Caco-2 (cell line): ENCODE results near the gene CBX2. TPM values are rescaled to one million over a fixed set of nuclear protein-coding genes. Genes with fewer than 3 reads are reported as not detected.

Experiments
- BruUV-seq: library from RNA; stranded (reverse); fragments of 400-500 nt; replicated peaks from 2 replicates; lab custom pipeline; 2021; lab: Mats Ljungman, UMichigan
- CTCF ChIA-PET: fragments of 300-600 bp; sonication (Branson Sonifier 250); formaldehyde crosslinking; loops from one replicate; lab custom pipeline; 2022; ENCODE audit warnings: antibody characterized with exemption; lab: Charles Lee
- POLR2A ChIA-PET: fragments of 300-600 bp; sonication (Branson Sonifier 250); formaldehyde crosslinking; loops from one replicate; lab custom pipeline; 2022; ENCODE audit warnings: antibody characterized with exemption; lab: Charles Lee
- DNase-seq, 2 experiments: peaks; one replicate each; pipeline versions ENCODE4 v3.0.0 to v3.0.0-alpha.2; 2020 to 2022
- H3K27me3 ChIP-seq: replicated peaks from 2 replicates; pipeline ENCODE4 v1.6.0; 2011; ENCODE audit warnings: low read length; ENCODE audit not compliant: control insufficient read depth, insufficient read depth
- H3K36me3 ChIP-seq: 2 replicates; pipeline ENCODE4 v1.5.1; 2011; ENCODE audit warnings: low read length; ENCODE audit not compliant: control insufficient read depth, insufficient read depth
- H3K4me1 ChIP-seq: fragments of 250-450 bp; sonication (Bioruptor Pico); 2 replicates; pipeline ENCODE4 v1.5.1; 2020; ENCODE audit warnings: mild to moderate bottlenecking
- H3K4me3 ChIP-seq: 2 replicates; pipeline ENCODE4 v1.5.1; 2011; ENCODE audit warnings: low read depth, mild to moderate bottlenecking, control low read depth, low read length
- H3K9me3 ChIP-seq: fragments of 250-450 bp; sonication (Bioruptor Pico); 2 replicates; pipeline ENCODE4 v1.5.1; 2020; ENCODE audit warnings: mild to moderate bottlenecking, moderate library complexity
- H3K27ac Mint-ChIP-seq: one replicate; pipeline ENCODE4 v1.8.0; 2022; ENCODE audit warnings: mixed read lengths; ENCODE audit not compliant: unreplicated experiment
- H3K27me3 Mint-ChIP-seq: one replicate; pipeline ENCODE4 v1.8.0; 2022; ENCODE audit warnings: mixed read lengths; ENCODE audit not compliant: insufficient read depth, unreplicated experiment
- H3K36me3 Mint-ChIP-seq: one replicate; pipeline ENCODE4 v1.8.0; 2022; ENCODE audit warnings: mild to moderate bottlenecking, mixed read lengths; ENCODE audit not compliant: insufficient read depth, unreplicated experiment
- H3K4me1 Mint-ChIP-seq: one replicate; pipeline ENCODE4 v1.8.0; 2022; ENCODE audit warnings: low read depth, mixed read lengths; ENCODE audit not compliant: unreplicated experiment
- H3K4me3 Mint-ChIP-seq: one replicate; pipeline ENCODE4 v1.8.0; 2022; ENCODE audit warnings: mild to moderate bottlenecking, moderate library complexity, mixed read lengths; ENCODE audit not compliant: unreplicated experiment
- H3K9me3 Mint-ChIP-seq: one replicate; pipeline ENCODE4 v1.8.0; 2022; ENCODE audit warnings: mixed read lengths; ENCODE audit not compliant: unreplicated experiment
- intact Hi-C: fragments of 100-400 bp; cut with micrococcal nuclease; formaldehyde crosslinking; loops from one replicate; pipeline ENCODE4 v1.10.0; 2022; ENCODE audit not compliant: unreplicated experiment
- total RNA-seq: library from RNA; stranded (reverse); gene quantifications from 2 replicates; pipeline ENCODE4 v1.2.3, GENCODE V29; 2022
- TF ChIP-seq, protein P1 (sequence below), 2 experiments: fragments of 200-600 bp in 1 of 2; IDR thresholded peaks; 1 replicate in 1 of 2; 2 replicates in 1 of 2; pipeline versions ENCODE4 v1.5.1 to v1.8.0; 2011 to 2022; ENCODE audit warnings: antibody characterized with exemption in 1 of 2, control low read depth in 1 of 2, inconsistent platforms in 1 of 2, low read depth in 1 of 2, low read length in 1 of 2, mild to moderate bottlenecking in 1 of 2, moderate library complexity in 1 of 2; ENCODE audit not compliant: insufficient read depth in 1 of 2, severe bottlenecking in 1 of 2, unreplicated experiment in 1 of 2

Gene CBX2
- total RNA-seq, 1 experiment from 2014 or later = 52.8 TPM

DNA sequence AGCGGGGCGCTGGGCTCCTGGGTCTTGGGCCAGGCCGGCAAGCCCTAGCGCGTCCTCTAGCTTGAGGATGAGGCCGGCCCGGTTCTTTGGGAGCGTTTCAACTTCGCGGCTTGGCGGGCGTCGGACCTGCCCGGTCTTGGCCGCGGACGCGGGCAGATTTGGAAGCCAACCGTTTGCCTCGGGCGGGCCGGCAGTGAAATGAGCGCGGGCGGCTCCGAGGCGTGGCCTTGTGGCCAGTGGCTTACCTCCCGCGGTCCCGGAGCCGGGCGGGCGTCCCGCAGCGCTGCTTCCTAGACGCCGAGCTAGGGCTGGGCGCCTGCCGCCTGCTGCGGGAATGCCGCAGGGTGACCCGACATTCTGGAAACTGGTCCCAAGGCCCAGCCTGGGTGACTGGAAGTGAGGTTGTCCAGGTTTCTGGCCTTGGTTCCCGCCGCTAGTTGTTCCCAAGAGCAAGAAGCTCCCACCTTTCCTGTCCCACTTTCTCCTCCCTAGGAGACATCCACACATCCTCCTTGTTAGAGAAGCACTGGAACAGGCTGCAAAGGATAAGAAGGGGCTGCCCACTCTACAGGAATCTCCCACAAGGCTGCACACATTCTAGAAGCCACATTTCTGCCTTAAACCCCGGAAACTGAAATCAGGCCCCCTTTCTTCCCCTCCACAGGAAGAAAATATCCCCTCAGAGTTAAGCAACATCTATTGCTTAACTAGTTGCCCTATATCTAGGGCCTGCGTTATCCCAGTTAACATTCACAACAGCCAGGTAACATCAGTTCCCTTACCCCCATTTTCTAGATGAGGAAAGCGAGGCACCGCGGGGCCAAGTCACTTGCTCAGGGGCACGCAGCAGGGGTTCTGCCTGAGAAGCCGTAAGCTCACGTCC lies 23.4 kb downstream of the CBX2 start:
- TF ChIP-seq, protein P1, sequence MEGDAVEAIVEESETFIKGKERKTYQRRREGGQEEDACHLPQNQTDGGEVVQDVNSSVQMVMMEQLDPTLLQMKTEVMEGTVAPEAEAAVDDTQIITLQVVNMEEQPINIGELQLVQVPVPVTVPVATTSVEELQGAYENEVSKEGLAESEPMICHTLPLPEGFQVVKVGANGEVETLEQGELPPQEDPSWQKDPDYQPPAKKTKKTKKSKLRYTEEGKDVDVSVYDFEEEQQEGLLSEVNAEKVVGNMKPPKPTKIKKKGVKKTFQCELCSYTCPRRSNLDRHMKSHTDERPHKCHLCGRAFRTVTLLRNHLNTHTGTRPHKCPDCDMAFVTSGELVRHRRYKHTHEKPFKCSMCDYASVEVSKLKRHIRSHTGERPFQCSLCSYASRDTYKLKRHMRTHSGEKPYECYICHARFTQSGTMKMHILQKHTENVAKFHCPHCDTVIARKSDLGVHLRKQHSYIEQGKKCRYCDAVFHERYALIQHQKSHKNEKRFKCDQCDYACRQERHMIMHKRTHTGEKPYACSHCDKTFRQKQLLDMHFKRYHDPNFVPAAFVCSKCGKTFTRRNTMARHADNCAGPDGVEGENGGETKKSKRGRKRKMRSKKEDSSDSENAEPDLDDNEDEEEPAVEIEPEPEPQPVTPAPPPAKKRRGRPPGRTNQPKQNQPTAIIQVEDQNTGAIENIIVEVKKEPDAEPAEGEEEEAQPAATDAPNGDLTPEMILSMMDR (IDR thresholded peaks at IDR 0.05; ENCODE audit: insufficient read depth in 1 of 2, low read depth in 1 of 2, low read length in 1 of 2, severe bottlenecking in 1 of 2, unreplicated experiment in 1 of 2) = peak in 1 of 2 experiments; percentile 7
- POLR2A ChIA-PET = interaction anchor here (0.7 to 1.3 kb wide), 8 partner anchors 9 to 192 kb away, joined by 3 to 7 read pairs (median 4); partner anchors contain the start of gene CBX2
- Mint-ChIP-seq H3K4me3 (peak overlapping the region; percentile 75), H3K9me3 (no peaks in the 10 kb centered on the region), H3K27ac (peak overlapping the region; percentile 73), H3K4me1 (peaks cover 23% of the 10 kb centered on the region), H3K27me3 (no peaks in the 10 kb centered on the region), H3K36me3 (peaks cover 22% of the 10 kb centered on the region)
- no TSS peak for BruUV-seq
- Histone ChIP-seq H3K27me3 (no peaks in the 10 kb centered on the region), H3K36me3 (no peaks in the 10 kb centered on the region), H3K4me3 (peak overlapping the region; percentile 60), H3K9me3 (no peaks in the 10 kb centered on the region), H3K4me1 (peaks cover 33% of the 10 kb centered on the region)
- intact Hi-C loops = loop anchor here (5.0 kb wide), 1 partner anchor 36 kb away; the partner anchor contains the start of gene CBX4
- CTCF ChIA-PET = interaction anchor here (0.6 to 1.7 kb wide), 9 partner anchors 9 to 122 kb away, joined by 3 to 8 read pairs (median 4); partner anchors contain the start of gene CBX4
- DNase-seq = peak; percentile 70 to 77

DNA sequence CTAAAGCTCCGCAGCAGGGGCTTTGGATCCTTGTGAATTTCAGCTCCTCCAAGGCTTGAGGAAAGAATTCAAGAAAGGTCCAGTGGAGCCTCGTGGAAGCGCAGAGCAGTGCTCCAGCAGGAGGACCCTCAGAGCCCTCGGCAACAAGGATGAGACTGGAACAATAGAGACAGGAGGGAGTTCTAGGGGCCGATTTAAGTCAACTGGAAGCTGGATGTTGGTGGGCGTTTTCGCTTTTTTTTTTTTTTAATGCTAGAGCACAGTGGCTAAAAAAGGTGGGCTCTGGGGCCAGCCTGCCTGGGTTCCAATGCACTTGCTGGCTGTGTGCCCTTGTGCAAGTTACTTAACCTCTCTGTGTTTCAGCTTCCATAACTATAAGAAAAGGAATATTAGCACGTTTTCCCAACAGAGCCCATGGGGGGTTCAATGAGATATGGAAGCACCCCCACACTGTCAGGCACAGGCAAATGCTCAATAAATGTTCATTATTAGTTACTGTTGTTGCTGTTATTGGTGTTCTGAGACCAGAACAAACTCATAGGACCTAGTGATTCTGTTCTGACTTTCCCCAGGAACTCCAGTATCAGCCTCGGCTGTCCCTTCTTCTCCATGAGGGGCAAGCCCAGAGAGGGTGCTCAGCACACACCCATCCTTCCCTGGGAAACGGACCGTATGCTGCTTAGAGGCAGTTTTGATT lies 24.2 kb downstream of the CBX2 start:
- peaks cover 14% of the 10 kb centered on the region for H3K36me3 Mint-ChIP-seq
- DNase-seq = no peak
- TF ChIP-seq, protein P1 (IDR thresholded peaks at IDR 0.05; ENCODE audit: insufficient read depth in 1 of 2, low read depth in 1 of 2, low read length in 1 of 2, severe bottlenecking in 1 of 2, unreplicated experiment in 1 of 2) = no peak
- peak overlapping the region; percentile 75 for H3K4me3 Mint-ChIP-seq
- Histone ChIP-seq H3K4me1 (peaks cover 33% of the 10 kb centered on the region), H3K4me3 (no peak overlapping the region; the same call in 1 of the 2 replicates), H3K36me3 (no peaks in the 10 kb centered on the region), H3K27me3 (no peaks in the 10 kb centered on the region), H3K9me3 (no peaks in the 10 kb centered on the region)
- ChIA-PET POLR2A (interaction anchor here (0.7 to 1.3 kb wide), 4 partner anchors 8 to 190 kb away, joined by 3 to 6 read pairs (median 4); no protein-coding TSS in a partner anchor), CTCF (interaction anchor here (0.7 to 1.6 kb wide), 5 partner anchors 8 to 80 kb away, joined by 4 to 6 read pairs (median 4); partner anchors contain the start of gene CBX4)
- BruUV-seq = TSS peak; percentile 14
- no peaks in the 10 kb centered on the region for H3K9me3 Mint-ChIP-seq
- intact Hi-C loops = loop anchor here (5.0 kb wide), 1 partner anchor 35 kb away; the partner anchor contains the start of gene CBX4
- no peak overlapping the region for H3K27ac Mint-ChIP-seq
- no peaks in the 10 kb centered on the region for H3K27me3 Mint-ChIP-seq
- H3K4me1 Mint-ChIP-seq = peaks cover 23% of the 10 kb centered on the region
